GM19397 (cell line): ENCODE results near the gene GRIA3.
"Not testable (repeated sequence)": the region's sequence is repeated elsewhere in the genome, so short reads cannot be mapped to it uniquely, and the experiment has no call there.

Experiments used
- ATAC-seq: cut with Tn5 transposase; IDR thresholded peaks from one replicate; pipeline ENCODE4 v1.9.1; 2021; ENCODE audit warnings: mild to moderate bottlenecking, moderate library complexity; ENCODE audit not compliant: unreplicated experiment

Gene GRIA3

GRCh38 chrX:123449335-123449734 lies 265.3 kb downstream of the GRIA3 start:
- no peak for ATAC-seq

DNA sequence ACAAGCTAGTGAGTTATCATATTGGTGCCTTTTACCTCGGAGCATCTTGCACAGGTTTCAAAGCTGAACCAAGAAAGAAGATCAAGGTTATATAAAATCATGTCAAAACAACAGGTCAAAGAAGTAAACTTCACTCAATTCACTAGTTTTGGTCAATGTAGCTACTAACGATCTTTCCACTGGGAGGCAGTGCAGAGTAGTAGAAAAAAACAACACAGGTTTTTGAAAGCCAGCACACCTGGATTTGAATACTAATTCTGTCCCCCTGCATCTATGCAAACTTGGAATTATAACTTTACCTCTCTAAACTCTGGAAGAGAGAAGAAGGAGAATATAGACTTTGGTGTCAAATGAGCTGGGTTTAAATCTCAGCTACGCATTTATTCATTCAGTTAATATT lies 266.1 kb downstream of the GRIA3 start:
- ATAC-seq = no peak

DNA sequence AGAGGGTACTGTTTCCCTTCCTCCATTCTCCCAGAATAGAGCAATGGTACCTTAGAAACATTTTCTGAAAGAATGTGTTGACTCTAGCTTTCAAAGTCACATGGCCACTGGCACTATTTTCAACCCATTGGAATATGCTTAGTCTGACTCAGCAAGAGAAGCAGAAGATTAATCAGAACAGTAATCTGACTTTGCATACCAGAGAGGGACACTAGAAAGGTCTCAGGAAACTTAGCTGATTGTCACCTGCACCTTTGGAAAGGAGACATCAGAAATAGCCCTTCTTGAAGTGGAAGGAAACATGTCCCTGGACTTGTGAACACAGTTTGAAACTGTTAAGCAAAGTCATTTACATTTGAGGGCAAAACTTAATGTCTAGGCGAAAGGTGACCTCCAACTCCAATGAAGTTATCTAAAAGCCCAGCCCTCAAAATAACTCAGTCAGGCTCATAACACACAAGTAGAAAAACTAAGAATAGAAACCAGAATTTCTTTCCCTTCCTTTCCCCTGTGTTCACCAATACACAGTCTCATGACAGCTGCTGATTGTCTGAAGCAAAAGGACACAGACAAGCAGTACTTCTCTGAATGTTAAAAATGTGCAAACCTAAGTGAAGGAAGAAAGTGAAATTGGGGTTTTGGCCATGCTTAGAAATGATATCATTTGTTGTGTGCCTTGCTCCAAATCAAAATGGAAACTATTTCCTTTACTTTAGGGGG lies 270.8 kb downstream of the GRIA3 start:
- ATAC-seq = no peak

DNA sequence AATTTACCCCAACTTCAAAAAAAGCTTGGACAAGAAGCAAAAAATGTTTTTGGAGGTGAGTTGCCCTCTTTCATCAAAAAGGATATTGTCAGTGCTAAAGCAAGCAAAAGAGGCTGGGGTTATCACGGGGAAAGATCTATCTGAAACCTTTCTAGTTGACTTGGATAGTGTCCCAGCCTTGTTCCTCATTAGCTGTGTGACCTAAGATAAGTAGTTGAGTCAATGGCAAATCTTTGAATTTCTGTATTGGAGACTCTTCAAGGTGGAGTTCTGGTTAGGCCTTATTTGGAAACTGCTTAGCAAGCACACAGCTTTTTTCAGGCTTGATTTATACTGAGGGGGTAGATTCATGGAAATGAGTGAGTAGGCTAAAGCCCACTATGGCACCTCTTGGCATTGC lies 271.6 kb downstream of the GRIA3 start:
- no peak for ATAC-seq

- ATAC-seq = no peak
Measured at GRCh38 chrX:123464709-123465108, 280.6 kb downstream of the GRIA3 start.

DNA sequence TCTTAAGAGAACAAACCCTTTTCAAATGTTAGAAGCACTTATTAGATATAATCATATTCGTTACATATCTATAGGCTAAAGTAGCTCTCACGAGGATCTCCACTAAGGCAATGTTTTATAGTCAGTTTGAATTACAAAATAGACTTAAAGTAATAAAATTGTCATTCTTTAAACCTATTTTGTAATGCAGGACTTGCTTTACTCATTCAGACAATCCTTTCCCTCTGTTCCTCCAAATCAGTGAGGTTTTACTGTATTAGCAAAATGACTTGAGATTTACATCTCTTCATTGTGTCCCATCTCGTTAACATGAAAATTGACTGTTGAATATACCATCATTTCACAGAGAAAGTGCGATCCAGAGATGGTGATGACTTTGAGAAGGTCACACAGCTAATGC lies 284.4 kb downstream of the GRIA3 start:
- ATAC-seq = no peak

DNA sequence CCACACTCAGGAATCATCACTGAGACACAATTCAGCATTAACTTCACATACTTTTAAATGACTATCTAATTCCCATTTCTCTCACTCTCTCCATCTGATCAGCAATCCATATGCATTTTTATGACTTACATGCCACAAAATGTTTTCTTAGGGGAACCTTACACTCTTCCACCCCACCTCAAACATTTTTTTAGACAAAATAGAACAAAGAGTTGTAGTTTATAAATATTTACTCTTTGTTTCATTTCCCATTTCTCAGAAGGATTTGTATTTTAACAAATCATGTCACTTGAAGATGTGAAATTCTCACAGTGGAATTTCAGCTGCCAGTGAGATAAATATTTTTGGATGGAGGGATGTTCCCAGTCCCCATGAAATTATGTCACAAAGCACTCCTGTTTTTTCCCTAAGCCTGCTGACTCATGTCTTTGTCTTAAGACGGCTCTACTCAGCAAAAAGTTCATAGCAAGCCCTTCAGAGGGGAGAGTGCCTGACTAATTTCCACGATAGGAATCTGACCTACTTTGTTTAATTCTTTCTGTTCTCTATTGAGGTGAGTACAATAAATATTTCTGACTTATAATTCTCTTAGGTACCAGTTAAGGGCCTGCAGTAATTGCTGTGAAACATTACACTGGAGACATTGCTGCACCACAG lies 291.1 kb downstream of the GRIA3 start:
- no peak for ATAC-seq

DNA sequence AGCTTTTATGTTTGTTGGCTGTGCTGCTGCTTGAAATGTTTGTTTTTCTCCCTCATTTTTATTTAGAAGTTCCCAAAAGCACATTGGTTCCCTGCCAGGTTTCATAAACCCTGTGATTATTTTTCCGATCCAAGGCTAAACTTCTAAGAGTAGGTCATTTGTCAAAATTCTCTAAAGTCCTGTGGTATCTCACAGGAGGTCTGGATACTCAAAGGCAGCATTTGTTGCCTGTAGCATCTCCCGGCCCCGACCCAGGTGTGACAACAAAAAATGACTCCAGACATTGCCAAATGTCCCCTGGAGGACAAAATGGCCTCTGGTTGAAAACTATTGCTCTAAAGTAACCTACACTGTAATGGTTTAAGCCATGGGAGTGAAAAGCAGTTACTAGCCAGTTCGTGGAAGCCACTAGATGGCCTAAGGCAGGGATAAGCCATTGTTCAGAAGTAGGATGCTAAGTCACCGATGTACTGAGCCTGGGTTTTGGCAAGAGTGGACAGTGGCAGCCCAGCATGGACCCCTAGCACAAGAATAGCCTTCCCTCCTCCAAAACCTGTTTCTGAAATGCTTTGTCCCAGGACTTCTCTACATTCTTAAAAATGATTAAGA lies 292.6 kb downstream of the GRIA3 start:
- no peak for ATAC-seq

- ATAC-seq = no peak
Measured at GRCh38 chrX:123477673-123478072, 293.6 kb downstream of the GRIA3 start.

- no peak for ATAC-seq
Measured at GRCh38 chrX:123481913-123482851, 298.1 kb downstream of the GRIA3 start.

- ATAC-seq = no peak
Measured at GRCh38 chrX:123486297-123486696, 302.2 kb downstream of the GRIA3 start.

DNA sequence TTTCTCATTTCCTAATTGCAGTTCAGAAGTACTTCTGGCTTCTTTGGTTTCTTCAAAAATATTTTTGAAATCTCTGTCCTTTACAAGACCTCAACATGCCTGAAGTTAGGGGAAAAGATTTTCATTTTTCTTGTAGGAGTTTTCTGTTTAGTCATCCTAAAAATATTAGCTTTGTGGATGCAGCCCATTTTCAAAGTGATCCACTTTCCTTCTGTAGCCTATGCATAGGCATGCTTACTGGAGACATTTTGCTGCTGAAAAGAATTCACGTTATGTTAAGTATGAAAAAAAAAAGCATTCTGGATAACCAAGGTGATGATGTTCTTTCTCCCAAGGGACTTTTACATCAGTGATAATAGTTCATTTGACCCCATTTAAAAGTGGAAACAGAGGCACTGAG lies 303.2 kb downstream of the GRIA3 start:
- ATAC-seq = no peak

GRCh38 chrX:123487669-123488068 lies 303.6 kb downstream of the GRIA3 start:
- ATAC-seq = no peak

- no peak for ATAC-seq
Measured at GRCh38 chrX:123489011-123489410, 304.9 kb downstream of the GRIA3 start.

DNA sequence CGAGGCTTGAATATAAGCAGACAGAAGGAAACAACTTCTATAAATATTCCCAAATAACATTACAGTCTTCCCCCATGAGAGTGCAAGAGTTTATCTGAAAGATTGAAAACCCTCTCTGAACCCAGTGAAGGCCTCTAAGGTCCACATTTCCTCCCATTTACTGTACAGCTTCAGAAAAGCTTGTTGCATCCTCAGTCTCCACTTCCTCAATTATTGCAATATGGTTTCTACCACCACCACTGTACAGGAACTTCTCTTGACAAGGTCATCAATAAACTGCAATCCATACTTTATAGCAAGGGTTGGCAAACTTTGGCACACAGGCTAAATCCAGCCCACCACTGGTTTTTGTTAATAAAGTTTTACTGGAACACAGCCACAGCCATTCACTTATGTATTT lies 309.8 kb downstream of the GRIA3 start:
- no peak for ATAC-seq

DNA sequence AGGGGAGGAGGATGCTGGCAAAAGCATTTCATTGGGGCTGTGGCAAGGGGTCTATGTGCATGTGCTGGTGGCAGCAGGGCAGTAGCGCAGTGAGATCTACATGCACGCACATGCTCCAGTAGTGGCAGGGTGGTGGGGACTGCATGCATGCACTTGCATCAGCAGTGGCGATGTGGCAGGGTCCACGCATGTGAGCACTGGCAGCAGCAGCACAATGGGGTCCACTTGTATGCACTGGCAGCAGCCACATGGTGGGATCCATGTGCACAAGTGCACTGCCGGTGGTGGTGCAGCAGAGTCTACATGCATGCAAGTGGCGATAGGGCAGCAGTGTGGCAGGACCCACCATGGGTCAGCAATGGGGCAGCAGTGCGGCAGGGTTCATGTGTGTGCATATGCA lies 315.7 kb downstream of the GRIA3 start:
- no peak for ATAC-seq

DNA sequence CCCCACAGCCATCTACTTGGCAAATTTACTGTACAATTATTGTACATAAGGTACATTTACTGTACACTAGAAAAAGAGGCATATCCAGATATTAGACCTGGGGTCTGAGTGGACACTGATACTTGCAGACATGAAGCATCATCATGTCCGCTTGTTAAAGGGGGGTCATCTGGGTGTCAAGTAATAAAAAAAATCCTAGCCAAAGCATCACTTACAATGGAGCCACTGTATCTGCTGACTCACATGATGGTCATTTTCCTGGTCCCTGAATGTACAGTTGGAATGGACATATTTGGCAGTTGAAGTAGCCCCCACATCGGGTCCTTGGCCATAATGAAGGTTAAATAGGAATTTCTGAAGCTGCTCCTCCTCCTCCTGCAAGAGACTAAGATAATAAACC lies 320.0 kb downstream of the GRIA3 start:
- ATAC-seq = no peak

DNA sequence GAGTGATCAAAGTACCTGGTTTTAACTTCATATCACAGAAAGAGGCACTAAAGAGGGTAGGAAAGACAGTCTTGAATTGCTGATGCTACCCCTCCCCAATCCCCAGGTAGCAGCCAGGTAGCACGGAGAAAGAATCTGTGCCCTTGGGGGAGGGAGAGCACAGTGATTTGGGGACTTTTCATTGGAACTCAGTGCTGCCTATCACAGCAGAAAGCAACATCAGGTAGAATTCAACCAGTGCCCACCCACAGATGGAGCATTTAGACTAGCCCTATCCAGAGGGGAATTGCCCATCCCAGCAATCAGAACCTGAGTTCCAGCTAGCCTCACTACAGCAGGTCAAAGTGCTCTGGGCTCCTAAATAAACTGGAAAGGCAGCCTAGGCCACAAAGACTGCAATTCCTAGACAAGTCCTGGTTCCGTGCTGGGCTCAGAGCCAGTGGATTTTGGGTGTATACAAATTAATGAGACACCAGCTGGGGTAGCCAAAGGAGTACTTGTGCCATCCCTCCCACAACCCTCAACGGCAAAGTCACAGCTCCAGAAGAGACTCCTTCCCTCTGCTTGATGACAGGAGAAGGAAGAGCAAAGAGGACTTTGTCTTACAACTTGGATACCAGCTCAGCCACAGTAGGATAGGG lies 320.7 kb downstream of the GRIA3 start:
- no peak for ATAC-seq

GRCh38 chrX:123513585-123514278 lies 329.7 kb downstream of the GRIA3 start:
- no peak for ATAC-seq

DNA sequence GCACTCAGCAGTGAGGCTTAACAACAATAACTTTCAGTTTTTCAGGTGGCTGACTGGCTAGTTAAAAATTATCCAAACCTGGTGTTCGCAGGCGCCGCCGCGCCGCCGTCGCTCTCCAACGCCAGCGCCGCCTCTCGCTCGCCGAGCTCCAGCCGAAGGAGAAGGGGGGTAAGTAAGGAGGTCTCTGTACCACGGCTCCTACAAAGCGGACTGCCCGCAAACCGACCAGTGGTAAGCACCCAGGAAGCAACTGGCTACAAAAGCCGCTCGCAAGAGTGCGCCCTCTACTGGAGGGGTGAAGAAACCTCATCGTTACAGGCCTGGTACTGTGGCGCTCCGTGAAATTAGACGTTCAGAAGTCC lies 330.2 kb downstream of the GRIA3 start:
- ATAC-seq = not testable (repeated sequence)
